Gastroesophageal sphincter (tissue), 3 donors: ENCODE measurements around the gene MTMR11.

Experiments
- EP300 ChIP-seq: sonication (generic); formaldehyde crosslinking; IDR thresholded peaks from one replicate; pipeline ENCODE4 v1.6.1; 2017; ENCODE audit warnings: antibody characterized with exemption, mild to moderate bottlenecking
- POLR2A ChIP-seq, 2 donors: fragments of 450-650 bp; IDR thresholded peaks; one replicate each; pipeline ENCODE4 v1.6.1; 2017; ENCODE audit warnings: antibody characterized with exemption in 2 of 2, mild to moderate bottlenecking in 2 of 2, moderate library complexity in 1 of 2
- POLR2AphosphoS5 ChIP-seq: sonication (generic); formaldehyde crosslinking; IDR thresholded peaks from one replicate; pipeline ENCODE4 v1.6.1; 2017; ENCODE audit warnings: antibody characterized with exemption
- TF ChIP-seq, protein P1 (sequence below), 4 experiments: fragments of 200-600 bp in 2 of 4; fragments of 450-650 bp in 2 of 4; sonication (generic) in 1 of 4; IDR thresholded peaks; one replicate each; pipeline ENCODE4 v1.5.1; 2017 to 2019; ENCODE audit warnings: antibody characterized with exemption in 4 of 4, mild to moderate bottlenecking in 2 of 4, moderate library complexity in 2 of 4

DNA sequence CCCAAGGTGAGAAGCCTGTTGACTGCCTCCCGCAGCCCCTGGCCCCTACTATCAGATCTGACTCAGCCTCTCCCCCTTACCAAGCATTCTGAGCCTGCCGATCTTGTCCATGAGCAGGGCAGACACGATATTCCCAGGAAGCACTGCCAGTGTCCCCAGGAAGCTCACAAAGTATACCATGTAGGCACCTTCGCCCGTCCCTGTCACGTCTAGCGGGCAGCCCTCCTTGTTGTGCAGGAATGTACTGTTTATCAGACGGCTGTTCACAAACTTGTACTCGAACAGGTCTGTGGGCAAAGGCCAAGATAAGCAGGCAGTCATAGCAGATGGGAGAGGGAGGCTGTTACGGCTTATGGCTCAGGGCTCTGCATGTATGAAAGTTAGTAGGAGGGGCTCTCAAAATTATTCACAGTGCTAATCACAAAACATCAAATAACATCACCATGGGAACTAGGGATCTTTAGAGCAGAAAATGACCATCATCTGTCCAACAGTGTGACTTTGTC, 30.1 kb downstream of the MTMR11 start:
- TF ChIP-seq, protein P1, sequence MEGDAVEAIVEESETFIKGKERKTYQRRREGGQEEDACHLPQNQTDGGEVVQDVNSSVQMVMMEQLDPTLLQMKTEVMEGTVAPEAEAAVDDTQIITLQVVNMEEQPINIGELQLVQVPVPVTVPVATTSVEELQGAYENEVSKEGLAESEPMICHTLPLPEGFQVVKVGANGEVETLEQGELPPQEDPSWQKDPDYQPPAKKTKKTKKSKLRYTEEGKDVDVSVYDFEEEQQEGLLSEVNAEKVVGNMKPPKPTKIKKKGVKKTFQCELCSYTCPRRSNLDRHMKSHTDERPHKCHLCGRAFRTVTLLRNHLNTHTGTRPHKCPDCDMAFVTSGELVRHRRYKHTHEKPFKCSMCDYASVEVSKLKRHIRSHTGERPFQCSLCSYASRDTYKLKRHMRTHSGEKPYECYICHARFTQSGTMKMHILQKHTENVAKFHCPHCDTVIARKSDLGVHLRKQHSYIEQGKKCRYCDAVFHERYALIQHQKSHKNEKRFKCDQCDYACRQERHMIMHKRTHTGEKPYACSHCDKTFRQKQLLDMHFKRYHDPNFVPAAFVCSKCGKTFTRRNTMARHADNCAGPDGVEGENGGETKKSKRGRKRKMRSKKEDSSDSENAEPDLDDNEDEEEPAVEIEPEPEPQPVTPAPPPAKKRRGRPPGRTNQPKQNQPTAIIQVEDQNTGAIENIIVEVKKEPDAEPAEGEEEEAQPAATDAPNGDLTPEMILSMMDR (IDR thresholded peaks at IDR 0.05), result no peak
- no peak for TF ChIP-seq POLR2AphosphoS5
- TF ChIP-seq POLR2A (IDR thresholded peaks at IDR 0.05), result no peak
- no peak for TF ChIP-seq EP300
